HepG2 (cell line): ENCODE results near the gene PNKD. TPM values are rescaled to one million over a fixed set of nuclear protein-coding genes. Genes with fewer than 3 reads are reported as not detected.

ENCODE experiments used
- AKAP8 ChIP-seq: sonication (generic); formaldehyde crosslinking; IDR thresholded peaks from 2 replicates; pipeline ENCODE4 v1.5.1; 2020; ENCODE audit warnings: mild to moderate bottlenecking, missing genetic modification reagents
- FOSL2 ChIP-seq: sonication (generic); formaldehyde crosslinking; IDR thresholded peaks from 2 replicates; pipeline ENCODE4 v1.4.0; 2020; ENCODE audit warnings: missing genetic modification reagents
- FOXM1 ChIP-seq: sonication (generic); formaldehyde crosslinking; IDR thresholded peaks from 2 replicates; pipeline ENCODE4 v1.5.0; 2020; ENCODE audit warnings: missing genetic modification reagents
- HNRNPUL1 ChIP-seq: fragments of 200-400 bp; formaldehyde crosslinking; IDR thresholded peaks from 2 replicates; pipeline ENCODE4 v1.6.1; 2017; ENCODE audit warnings: low read depth, mild to moderate bottlenecking, low read length, moderate library complexity
- HOXA3 ChIP-seq: sonication (generic); formaldehyde crosslinking; IDR thresholded peaks from 2 replicates; pipeline ENCODE4 v1.5.0; 2020; ENCODE audit warnings: missing genetic modification reagents
- KDM5B ChIP-seq: sonication (generic); formaldehyde crosslinking; IDR thresholded peaks from 2 replicates; pipeline ENCODE4 v1.4.0; 2020; ENCODE audit warnings: missing genetic modification reagents, mild to moderate bottlenecking, borderline replicate concordance
- LCORL ChIP-seq, 2 experiments: fragments of 450-650 bp in 1 of 2; sonication (generic) in 1 of 2; formaldehyde crosslinking in 1 of 2; IDR thresholded peaks; 2 replicates each; pipeline versions ENCODE4 v1.5.0 to v1.6.1; 2017 to 2020; ENCODE audit warnings: antibody characterized with exemption in 1 of 2, missing genetic modification reagents in 1 of 2
- MAFK ChIP-seq, 2 experiments: IDR thresholded peaks in 1 of 2; conservative IDR thresholded peaks in 1 of 2; 2 replicates each; pipeline ENCODE4 v1.6.1; 2011; ENCODE audit warnings: improper control_type of control experiment in 2 of 2, low read length in 2 of 2
- PHF21A ChIP-seq: sonication (generic); formaldehyde crosslinking; IDR thresholded peaks from 2 replicates; pipeline ENCODE4 v1.5.0; 2020; ENCODE audit warnings: mild to moderate bottlenecking, missing genetic modification reagents
- PPARG ChIP-seq: conservative IDR thresholded peaks from 2 replicates; pipeline ENCODE4 v1.6.1; 2016; ENCODE audit warnings: missing biosample characterization, missing genetic modification reagents
- PTBP1 ChIP-seq: fragments of 200-400 bp; formaldehyde crosslinking; IDR thresholded peaks from 2 replicates; pipeline ENCODE4 v1.6.1; 2018; ENCODE audit warnings: low read length, low read depth; ENCODE audit not compliant: poor library complexity, severe bottlenecking
- RBFOX2 ChIP-seq: fragments of 200-400 bp; formaldehyde crosslinking; IDR thresholded peaks from 2 replicates; pipeline ENCODE4 v1.6.1; 2017; ENCODE audit warnings: low read depth, mild to moderate bottlenecking, low read length
- SAFB2 ChIP-seq: sonication (generic); formaldehyde crosslinking; IDR thresholded peaks from 2 replicates; pipeline ENCODE4 v1.5.1; 2020; ENCODE audit warnings: missing genetic modification reagents, low read depth, mild to moderate bottlenecking, borderline replicate concordance
- SALL1 ChIP-seq: sonication (generic); formaldehyde crosslinking; IDR thresholded peaks from 2 replicates; pipeline ENCODE4 v1.8.0; 2022; ENCODE audit warnings: mild to moderate bottlenecking, missing genetic modification reagents
- SIX4 ChIP-seq: sonication (generic); formaldehyde crosslinking; IDR thresholded peaks from 2 replicates; pipeline ENCODE4 v1.4.0; 2020; ENCODE audit warnings: missing genetic modification reagents
- SNAI1 ChIP-seq: sonication (generic); formaldehyde crosslinking; IDR thresholded peaks from 2 replicates; pipeline ENCODE4 v1.5.0; 2020; ENCODE audit warnings: mild to moderate bottlenecking, missing genetic modification reagents, borderline replicate concordance
- ZMAT3 ChIP-seq: sonication (generic); formaldehyde crosslinking; conservative IDR thresholded peaks from 2 replicates; pipeline ENCODE4 v1.7.0; 2021; ENCODE audit warnings: missing genetic modification reagents
- ZNF672 ChIP-seq: sonication (generic); formaldehyde crosslinking; IDR thresholded peaks from 2 replicates; pipeline ENCODE4 v1.8.1; 2022; ENCODE audit warnings: missing genetic modification reagents
- polyA plus RNA-seq, 8 experiments: library from polyadenylated mRNA; depleted of rRNA in 3 of 8; stranded (reverse) in 7 of 8; unstranded in 1 of 8; fragments of >200 nt; fragmentation: Illumina TruSeq in 4 of 8; extraction: Trizol in 4 of 8; gene quantifications; 2 replicates each; pipeline versions ENCODE4 v1.2.1 to v1.2.3, GENCODE V29; 2011 to 2016; ENCODE audit warnings: low read depth in 4 of 8, missing spikeins in 1 of 8, mixed read lengths in 1 of 8; ENCODE audit not compliant: insufficient read depth in 1 of 8
- total RNA-seq, 5 experiments: library from RNA; depleted of rRNA; stranded (reverse); fragments of >200 nt; fragmentation: Illumina TruSeq; extraction: Trizol; gene quantifications; 2 replicates each; pipeline ENCODE4 v1.2.3, GENCODE V29; 2016; ENCODE audit warnings: low read depth in 1 of 5
- TF ChIP-seq, protein P1 (sequence below): sonication (generic); formaldehyde crosslinking; IDR thresholded peaks from 2 replicates; pipeline ENCODE4 v1.9.0; 2022; ENCODE audit warnings: missing genetic modification reagents, mild to moderate bottlenecking, borderline replicate concordance
- TF ChIP-seq, protein P2 (sequence below): sonication (generic); formaldehyde crosslinking; IDR thresholded peaks from 2 replicates; pipeline ENCODE4 v1.5.0; 2020; ENCODE audit warnings: mild to moderate bottlenecking, missing genetic modification reagents
- TF ChIP-seq, protein P3 (sequence below): sonication (generic); formaldehyde crosslinking; IDR thresholded peaks from 2 replicates; pipeline ENCODE4 v1.4.0; 2020; ENCODE audit warnings: missing genetic modification reagents

Gene PNKD
- total and polyA plus RNA-seq, 2 of the 13 experiments (the other 11 are each of a cell fraction or from before 2014, with no cell fraction given): 55.9 to 80.4 TPM

DNA sequence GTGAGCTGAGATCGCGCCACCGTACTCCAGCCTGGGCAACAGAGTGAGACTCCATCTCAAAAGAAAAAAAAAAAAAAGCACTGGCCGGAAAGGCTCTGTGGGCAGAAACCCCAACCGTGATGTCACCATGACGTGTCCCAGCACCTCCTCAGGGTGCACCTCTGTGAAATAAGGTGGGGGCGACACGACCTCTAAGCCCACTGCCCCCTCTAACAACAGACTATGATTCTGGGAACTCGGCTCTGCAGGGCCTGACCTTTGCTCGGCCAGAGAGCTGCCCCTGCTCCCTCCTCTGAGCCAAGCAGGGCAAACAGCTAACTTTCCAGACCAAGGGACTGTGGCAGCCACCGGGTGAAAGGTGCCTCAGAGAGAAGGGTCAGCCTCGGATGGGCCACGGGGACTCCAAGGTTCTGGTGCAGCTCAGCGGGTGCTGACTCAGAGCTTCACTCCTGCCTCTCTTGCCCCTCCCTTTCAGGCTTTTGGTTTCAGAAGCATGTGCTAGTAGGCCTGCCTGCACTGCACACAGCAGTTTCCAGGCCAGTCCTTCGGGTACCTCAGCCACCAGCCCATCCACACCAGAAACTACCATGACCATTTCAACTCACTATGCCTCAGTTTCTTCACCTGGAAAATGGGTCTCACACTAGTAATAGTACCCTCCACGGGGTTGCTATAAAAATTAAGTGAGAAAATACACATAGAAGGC, 13.9 kb downstream of the PNKD start (continued):
- peak; percentile 89 for TF ChIP-seq SALL1 (CRISPR knock-in tag)
- TF ChIP-seq KDM5B (CRISPR knock-in tag): no peak
- peak; percentile 13; the same call in 1 of the 2 replicates for TF ChIP-seq SIX4 (CRISPR knock-in tag)
- peak; percentile 49; the same call in 1 of the 2 replicates for TF ChIP-seq PHF21A (CRISPR knock-in tag)
- TF ChIP-seq PTBP1: no peak
- no peak for TF ChIP-seq LCORL (IDR thresholded peaks at IDR 0.05)
- peak; percentile 31; the same call in 1 of the 2 replicates for TF ChIP-seq LCORL (CRISPR knock-in tag; IDR thresholded peaks at IDR 0.05)
- TF ChIP-seq HNRNPUL1: no peak
- no peak for TF ChIP-seq RBFOX2
- TF ChIP-seq, protein P1, sequence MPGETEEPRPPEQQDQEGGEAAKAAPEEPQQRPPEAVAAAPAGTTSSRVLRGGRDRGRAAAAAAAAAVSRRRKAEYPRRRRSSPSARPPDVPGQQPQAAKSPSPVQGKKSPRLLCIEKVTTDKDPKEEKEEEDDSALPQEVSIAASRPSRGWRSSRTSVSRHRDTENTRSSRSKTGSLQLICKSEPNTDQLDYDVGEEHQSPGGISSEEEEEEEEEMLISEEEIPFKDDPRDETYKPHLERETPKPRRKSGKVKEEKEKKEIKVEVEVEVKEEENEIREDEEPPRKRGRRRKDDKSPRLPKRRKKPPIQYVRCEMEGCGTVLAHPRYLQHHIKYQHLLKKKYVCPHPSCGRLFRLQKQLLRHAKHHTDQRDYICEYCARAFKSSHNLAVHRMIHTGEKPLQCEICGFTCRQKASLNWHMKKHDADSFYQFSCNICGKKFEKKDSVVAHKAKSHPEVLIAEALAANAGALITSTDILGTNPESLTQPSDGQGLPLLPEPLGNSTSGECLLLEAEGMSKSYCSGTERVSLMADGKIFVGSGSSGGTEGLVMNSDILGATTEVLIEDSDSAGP (CRISPR knock-in tag): 0 out of 2 replicates have a peak, but pooled peaks have one; percentile 53
- no peak; the same call in 1 of the 2 replicates for TF ChIP-seq SAFB2 (CRISPR knock-in tag)
- peak; percentile 69 for TF ChIP-seq FOSL2 (CRISPR knock-in tag)
- 0 out of 2 replicates have a peak, but pooled peaks have one; percentile 32 for TF ChIP-seq ZMAT3
- peak; percentile 43 to 56; a peak in 3 of 4 replicates for TF ChIP-seq MAFK (conservative IDR thresholded peaks at IDR 0.05 in 1 of 2, IDR thresholded peaks at IDR 0.05 in 1 of 2; ENCODE audit: low read length in 2 of 2)
- TF ChIP-seq SNAI1 (CRISPR knock-in tag): no peak
- peak; percentile 54 for TF ChIP-seq HOXA3
- TF ChIP-seq, protein P2, sequence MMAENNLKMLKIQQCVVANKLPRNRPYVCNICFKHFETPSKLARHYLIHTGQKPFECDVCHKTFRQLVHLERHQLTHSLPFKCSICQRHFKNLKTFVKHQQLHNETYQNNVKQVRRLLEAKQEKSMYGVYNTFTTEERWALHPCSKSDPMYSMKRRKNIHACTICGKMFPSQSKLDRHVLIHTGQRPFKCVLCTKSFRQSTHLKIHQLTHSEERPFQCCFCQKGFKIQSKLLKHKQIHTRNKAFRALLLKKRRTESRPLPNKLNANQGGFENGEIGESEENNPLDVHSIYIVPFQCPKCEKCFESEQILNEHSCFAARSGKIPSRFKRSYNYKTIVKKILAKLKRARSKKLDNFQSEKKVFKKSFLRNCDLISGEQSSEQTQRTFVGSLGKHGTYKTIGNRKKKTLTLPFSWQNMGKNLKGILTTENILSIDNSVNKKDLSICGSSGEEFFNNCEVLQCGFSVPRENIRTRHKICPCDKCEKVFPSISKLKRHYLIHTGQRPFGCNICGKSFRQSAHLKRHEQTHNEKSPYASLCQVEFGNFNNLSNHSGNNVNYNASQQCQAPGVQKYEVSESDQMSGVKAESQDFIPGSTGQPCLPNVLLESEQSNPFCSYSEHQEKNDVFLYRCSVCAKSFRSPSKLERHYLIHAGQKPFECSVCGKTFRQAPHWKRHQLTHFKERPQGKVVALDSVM (CRISPR knock-in tag): 0 out of 2 replicates have a peak, but pooled peaks have one; percentile 26
- peak; percentile 93 for TF ChIP-seq PPARG (CRISPR knock-in tag)
- no peak for TF ChIP-seq ZNF672 (CRISPR knock-in tag)
- TF ChIP-seq FOXM1 (CRISPR knock-in tag): no peak
- TF ChIP-seq AKAP8 (CRISPR knock-in tag): peak; percentile 94
- TF ChIP-seq, protein P3, sequence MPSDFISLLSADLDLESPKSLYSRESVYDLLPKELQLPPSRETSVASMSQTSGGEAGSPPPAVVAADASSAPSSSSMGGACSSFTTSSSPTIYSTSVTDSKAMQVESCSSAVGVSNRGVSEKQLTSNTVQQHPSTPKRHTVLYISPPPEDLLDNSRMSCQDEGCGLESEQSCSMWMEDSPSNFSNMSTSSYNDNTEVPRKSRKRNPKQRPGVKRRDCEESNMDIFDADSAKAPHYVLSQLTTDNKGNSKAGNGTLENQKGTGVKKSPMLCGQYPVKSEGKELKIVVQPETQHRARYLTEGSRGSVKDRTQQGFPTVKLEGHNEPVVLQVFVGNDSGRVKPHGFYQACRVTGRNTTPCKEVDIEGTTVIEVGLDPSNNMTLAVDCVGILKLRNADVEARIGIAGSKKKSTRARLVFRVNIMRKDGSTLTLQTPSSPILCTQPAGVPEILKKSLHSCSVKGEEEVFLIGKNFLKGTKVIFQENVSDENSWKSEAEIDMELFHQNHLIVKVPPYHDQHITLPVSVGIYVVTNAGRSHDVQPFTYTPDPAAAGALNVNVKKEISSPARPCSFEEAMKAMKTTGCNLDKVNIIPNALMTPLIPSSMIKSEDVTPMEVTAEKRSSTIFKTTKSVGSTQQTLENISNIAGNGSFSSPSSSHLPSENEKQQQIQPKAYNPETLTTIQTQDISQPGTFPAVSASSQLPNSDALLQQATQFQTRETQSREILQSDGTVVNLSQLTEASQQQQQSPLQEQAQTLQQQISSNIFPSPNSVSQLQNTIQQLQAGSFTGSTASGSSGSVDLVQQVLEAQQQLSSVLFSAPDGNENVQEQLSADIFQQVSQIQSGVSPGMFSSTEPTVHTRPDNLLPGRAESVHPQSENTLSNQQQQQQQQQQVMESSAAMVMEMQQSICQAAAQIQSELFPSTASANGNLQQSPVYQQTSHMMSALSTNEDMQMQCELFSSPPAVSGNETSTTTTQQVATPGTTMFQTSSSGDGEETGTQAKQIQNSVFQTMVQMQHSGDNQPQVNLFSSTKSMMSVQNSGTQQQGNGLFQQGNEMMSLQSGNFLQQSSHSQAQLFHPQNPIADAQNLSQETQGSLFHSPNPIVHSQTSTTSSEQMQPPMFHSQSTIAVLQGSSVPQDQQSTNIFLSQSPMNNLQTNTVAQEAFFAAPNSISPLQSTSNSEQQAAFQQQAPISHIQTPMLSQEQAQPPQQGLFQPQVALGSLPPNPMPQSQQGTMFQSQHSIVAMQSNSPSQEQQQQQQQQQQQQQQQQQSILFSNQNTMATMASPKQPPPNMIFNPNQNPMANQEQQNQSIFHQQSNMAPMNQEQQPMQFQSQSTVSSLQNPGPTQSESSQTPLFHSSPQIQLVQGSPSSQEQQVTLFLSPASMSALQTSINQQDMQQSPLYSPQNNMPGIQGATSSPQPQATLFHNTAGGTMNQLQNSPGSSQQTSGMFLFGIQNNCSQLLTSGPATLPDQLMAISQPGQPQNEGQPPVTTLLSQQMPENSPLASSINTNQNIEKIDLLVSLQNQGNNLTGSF (CRISPR knock-in tag): no peak
